Measurements from ENCODE around the gene RND3. TPM values are rescaled to one million over a fixed set of nuclear protein-coding genes. Genes with fewer than 3 reads are reported as not detected.

Gene RND3
- total and polyA plus RNA-seq, 2 of the 13 experiments (the other 11 are each of a cell fraction or from before 2014, with no cell fraction given): 0.13 to 0.42 TPM

GRCh38 chr2:150487537-150488429, at the start of gene RND3 (continued):
- TF ChIP-seq ZNF503 (CRISPR knock-in tag; IDR thresholded peaks at IDR 0.05) (no peak), ZNF264 (CRISPR knock-in tag; IDR thresholded peaks at IDR 0.05) (no peak), ZBTB8A (CRISPR knock-in tag; IDR thresholded peaks at IDR 0.05; ENCODE audit: borderline replicate concordance, low read depth) (no peak), CENPBD1 (CRISPR knock-in tag; IDR thresholded peaks at IDR 0.05; ENCODE audit: borderline replicate concordance, low read depth) (no peak), RAD21 (CRISPR knock-in tag; IDR thresholded peaks at IDR 0.05) (peak; percentile 80), GLI4 (CRISPR knock-in tag; IDR thresholded peaks at IDR 0.05; ENCODE audit: borderline replicate concordance) (no peak), CBX1 (IDR thresholded peaks at IDR 0.05; ENCODE audit: low read depth) (no peak), ZBTB7B (CRISPR knock-in tag; IDR thresholded peaks at IDR 0.05) (no peak), SMAD1 (CRISPR knock-in tag; IDR thresholded peaks at IDR 0.05; ENCODE audit: borderline replicate concordance, low read depth) (no peak), FOXJ3 (CRISPR knock-in tag; IDR thresholded peaks at IDR 0.05; ENCODE audit: borderline replicate concordance) (no peak), FIP1L1 (IDR thresholded peaks at IDR 0.05; ENCODE audit: borderline replicate concordance, insufficient read depth, low read depth, low read length) (no peak), HOXA5 (CRISPR knock-in tag; IDR thresholded peaks at IDR 0.05) (no peak), ZNF674 (CRISPR knock-in tag; IDR thresholded peaks at IDR 0.05; ENCODE audit: low read depth) (no peak), ZNF747 (CRISPR knock-in tag; IDR thresholded peaks at IDR 0.05; ENCODE audit: borderline replicate concordance) (no peak), CHCHD3 (CRISPR knock-in tag; IDR thresholded peaks at IDR 0.05) (no peak), ZNF605 (CRISPR knock-in tag; IDR thresholded peaks at IDR 0.05) (0 out of 2 replicates have a peak, but pooled peaks have one; percentile 29), THAP9 (CRISPR knock-in tag; IDR thresholded peaks at IDR 0.05; ENCODE audit: borderline replicate concordance) (no peak), ZMAT5 (CRISPR knock-in tag; IDR thresholded peaks at IDR 0.05; ENCODE audit: borderline replicate concordance, low read depth) (no peak), POGZ (CRISPR knock-in tag; IDR thresholded peaks at IDR 0.05) (peak; percentile 42; the same call in 1 of the 2 replicates), TCF12 (IDR thresholded peaks at IDR 0.05) (no peak), TCF12 (CRISPR knock-in tag; IDR thresholded peaks at IDR 0.05) (no peak), IRF2 (CRISPR knock-in tag; IDR thresholded peaks at IDR 0.05) (0 out of 2 replicates have a peak, but pooled peaks have one; percentile 27), ZNF549 (CRISPR knock-in tag; IDR thresholded peaks at IDR 0.05) (no peak), FOXA3 (CRISPR knock-in tag; IDR thresholded peaks at IDR 0.05) (no peak), RBAK (CRISPR knock-in tag; IDR thresholded peaks at IDR 0.05) (no peak)

Measured in HepG2 (cell line).